Hematopoietic multipotent progenitor cell treated with erythropoietin and hydrocortisone succinate and interleukin-3 and kit ligand, for 17 days (in vitro differentiated cells): Measurements from ENCODE around the gene TFCP2L1.

ENCODE experiments used
- DNase-seq: peaks from one replicate; pipeline ENCODE4 v3.0.0-alpha.2; 2015; ENCODE audit warnings: low spot score

The TFCP2L1 gene

DNA sequence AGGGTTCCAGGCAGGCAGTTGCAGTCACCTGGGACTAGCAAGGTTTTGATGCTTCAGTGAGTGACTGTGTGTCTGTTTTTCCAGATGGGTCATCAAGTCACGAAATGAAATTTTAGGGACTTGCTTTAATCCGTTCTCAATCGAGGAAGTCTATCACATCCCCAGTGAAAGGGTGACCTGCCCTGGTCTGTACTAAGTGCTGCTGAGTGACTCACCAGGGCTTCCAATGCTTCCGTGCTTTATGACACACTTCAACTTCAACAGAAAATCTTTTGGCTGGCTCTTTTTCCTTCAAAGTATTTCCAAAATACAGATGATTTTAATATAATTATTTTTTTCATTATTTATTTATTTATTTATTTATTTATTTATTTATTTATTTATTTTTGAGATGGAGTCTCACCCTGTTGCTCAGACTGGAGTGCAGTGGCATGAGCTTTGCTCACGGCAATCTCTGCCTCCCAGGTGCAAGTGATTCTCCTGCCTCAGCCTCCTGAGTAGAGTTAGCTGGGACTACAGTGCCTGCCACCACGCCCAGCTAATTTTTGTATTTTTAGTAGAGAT, 18.4 kb downstream of the TFCP2L1 start:
- no peak for DNase-seq

DNA sequence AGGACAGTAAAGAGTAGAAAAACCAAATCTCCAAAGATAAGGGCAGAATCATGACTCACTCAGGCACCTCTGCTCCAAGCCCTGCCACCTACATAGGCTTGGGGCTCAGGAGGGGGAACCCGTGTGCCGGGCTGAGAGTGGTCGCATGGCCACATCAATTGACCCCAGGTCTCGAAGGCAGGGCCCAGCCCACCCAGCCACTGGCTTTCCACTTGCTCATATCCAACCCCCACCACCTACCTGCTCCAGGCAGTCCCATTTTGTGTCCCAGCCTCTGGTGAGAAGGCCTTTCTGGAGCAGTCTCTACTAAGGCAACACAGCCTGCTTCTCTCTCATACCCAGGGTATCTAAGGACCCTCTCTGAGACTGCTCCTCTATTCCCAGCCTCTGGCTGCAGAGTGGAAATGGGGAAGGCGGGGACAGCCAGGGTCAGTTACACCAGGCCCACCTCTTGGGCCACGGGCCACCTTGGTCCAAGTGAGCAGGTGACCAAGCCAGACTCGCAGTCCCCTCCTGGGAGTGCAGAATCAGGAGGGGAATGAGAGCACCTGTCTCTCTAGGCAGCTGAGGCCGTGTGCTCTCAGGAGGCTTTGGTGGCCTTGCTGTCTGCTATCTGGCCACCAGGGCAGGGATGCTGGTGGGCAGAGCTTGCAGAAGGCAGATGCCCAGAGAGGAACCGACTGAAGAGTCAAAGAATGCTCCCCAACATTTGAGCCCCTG, 20.8 kb downstream of the TFCP2L1 start:
- DNase-seq = no peak

DNA sequence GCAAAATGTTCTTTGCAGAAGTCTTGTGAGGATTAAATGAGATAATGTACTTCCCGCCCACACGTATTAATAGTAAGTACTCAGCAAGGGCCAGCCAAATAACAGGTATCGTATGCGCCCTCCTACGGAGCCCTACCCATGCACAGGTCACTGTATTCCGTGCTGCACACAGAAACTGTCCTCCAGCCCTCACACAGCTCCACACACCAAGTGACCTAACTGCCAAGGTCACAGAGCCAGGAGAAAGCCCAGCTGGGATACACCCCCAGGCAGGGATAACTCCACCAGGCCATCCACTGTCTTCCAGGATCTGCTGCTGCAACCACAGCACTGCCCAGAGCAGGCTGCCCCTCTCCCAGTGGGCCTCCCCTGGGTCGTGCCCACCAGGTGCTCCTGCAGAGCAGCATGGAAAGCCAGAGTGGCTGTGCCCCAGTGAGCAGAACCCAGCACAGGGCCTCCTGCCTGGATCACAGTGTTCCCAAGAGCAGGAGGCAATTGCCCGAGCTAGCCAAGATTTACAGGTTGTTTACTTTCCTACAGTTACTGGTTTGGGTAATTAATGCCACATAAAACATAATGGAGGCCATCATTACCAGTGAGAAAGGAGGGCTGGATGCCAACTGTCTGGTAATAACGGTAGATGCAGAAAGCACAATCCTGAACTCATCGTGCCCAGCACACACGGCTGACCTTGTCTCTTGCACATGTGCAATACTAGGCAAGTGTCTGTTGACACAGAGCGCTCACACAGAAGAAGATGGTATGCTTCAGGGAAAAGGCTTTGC, 24.4 kb downstream of the TFCP2L1 start:
- DNase-seq = no peak

DNA sequence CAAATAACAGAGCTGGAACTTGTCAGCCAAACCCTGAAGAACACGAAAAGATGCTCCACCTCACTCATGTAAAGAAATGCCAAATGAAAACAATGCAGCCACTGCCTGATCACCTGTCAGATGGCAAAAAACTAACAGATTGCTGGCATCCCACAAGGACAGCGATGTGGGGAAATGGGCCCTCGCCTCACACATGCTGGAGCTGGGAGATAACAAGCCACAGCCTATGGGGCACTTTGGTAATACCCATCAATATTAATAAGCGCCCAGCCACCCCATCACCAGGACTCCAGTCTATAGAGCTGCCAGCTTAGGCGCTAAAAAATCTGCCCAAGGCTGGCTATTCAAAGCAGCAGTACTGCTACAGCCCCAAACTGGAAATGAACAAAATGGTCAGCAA, 27.0 kb downstream of the TFCP2L1 start:
- no peak for DNase-seq

DNA sequence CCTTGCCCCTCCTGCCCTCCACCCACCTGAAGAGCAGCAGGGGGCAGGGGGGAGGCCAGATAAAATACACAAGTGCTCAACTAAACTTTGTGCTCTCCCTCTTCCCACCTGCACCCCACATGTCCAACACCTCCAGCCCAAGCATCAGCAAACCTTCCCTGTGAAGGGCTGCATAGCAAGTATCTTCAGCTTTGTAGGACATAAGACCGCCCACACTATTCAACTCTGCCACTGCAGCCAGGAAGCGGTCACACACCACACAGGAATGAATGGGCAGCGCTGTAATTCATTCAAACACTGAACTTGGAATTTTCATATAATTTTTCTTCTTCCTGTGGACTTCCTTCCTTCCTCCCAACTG, 27.5 kb downstream of the TFCP2L1 start:
- no peak for DNase-seq

DNA sequence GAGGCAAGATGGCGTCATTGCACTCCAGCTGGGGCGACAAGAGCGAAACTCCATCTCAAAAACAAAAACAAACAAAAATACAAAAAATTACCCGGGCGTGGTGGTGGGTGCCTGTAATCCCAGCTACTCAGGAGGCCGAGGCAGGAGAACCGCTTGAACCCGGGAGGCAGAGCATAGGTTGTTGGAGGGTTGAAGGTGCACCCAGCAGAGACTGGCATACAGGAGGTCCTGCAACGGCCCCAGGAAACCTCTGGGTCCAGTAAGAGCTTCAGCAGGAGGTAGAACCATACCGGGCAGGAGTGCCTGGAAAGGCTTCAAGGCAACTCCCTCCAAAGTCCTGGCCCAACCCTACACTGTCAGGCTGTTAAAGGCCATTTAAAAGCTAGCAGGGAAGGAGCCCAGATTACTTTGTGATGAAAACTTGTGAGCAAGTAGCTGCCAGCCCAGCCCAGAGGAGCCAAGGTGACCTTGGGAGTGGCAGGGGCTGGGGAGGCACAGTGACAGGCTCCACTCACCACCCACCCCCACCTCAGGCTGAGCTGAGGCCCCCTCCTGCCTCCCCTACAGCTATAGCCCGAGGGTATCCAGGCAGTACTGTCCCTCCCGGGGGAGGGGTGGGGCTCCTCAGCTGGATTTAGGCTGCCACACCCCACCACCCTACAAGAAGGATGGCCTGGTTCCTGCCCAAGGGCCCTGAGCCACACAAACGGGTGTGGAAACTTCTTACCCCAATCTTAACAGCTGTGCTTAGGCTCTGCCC, 28.1 kb downstream of the TFCP2L1 start:
- no peak for DNase-seq

DNA sequence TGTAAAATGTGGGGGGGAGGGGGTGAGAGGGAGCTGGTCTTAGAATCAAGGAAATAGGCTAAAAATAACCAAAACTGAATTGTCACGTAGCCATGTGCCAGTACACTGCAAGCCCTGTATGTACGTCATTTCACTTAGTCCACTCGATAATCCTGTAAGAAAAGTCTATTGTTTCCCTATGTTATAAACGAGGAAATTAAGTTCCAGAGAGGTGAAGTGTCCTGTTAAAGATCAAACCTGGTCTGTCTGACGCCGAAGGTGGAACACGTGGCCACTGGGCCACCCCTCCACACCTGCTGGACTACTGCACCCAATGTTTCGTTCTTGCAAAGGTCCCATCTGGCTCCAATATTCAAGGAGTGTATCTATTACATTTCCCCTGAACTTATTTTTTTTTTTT, 29.6 kb downstream of the TFCP2L1 start:
- no peak for DNase-seq

DNA sequence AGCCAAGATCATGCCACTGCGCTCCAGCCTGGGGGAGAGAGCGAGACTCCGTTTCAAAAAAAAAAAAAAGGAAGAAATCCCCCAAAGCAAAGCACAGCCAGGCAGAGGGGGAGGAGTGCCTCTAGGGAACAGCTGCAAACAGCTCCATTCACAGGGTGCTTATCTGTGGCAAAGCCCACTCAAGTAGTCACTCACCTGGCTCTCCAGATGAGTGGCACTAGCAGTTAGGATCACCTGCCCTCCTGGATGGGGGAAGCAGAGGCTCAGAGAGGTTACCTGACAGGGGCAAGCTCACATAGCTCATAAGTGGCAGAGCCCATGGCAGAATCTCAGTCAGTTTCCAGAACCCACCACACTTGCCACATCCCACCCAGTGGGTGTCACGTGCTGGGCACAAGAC, 30.3 kb downstream of the TFCP2L1 start:
- DNase-seq = no peak

DNA sequence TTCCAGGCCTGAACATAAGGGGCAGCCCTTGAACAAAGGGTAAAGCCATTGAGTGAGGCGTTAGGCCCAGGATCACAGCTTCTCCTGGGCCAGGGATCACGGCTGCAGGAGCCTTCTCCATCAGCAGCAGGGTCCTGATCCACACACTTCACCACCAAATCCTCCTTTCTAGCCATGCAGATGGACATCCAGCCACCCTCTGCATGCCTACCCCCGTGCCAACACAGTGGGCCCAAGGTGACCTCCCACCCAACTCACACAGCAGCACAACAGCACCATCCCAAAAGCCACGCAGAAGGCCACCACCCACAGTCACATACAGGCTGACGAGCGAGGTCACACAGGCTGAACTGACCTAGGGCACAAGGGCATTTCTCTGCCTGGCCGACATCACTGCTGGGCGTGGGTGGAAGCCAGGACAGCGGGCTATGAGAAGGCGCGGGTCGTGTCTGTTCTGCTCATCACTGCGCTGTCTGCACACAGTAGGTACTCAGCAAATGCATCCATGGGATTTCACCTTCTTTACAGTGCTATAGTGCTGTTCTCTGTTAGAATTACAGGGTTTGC, 31.2 kb downstream of the TFCP2L1 start:
- DNase-seq = no peak

DNA sequence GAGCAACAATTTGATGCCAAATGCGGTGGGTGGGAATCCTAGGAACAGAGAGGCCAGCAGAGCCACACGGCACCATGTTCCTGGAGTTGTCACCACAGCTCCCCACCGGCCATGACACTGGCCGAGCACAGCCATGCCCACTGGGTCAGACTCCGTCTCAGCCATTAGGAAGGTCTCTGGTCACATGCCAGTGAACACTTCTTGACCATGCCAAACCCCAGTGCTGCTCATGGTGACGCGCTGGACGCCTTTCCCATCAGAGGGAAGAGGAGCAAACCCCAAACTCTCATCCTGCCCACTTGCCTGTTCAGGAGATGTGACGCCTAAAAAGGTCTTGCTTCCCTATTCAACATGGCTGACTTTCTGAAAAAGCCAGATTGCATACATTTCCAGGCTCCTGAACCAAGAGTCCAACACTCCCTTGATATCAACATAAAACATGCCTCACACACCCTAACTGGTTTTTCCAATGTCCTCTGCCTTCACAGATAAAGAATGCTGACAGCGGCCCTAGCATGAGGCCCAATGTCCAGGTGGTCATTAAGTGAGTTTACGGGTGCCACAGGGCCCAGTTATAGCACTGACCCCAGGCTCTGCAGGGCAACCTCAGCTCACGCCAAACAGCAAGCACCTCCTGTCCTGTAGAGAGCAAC, 31.9 kb downstream of the TFCP2L1 start:
- no peak for DNase-seq

DNA sequence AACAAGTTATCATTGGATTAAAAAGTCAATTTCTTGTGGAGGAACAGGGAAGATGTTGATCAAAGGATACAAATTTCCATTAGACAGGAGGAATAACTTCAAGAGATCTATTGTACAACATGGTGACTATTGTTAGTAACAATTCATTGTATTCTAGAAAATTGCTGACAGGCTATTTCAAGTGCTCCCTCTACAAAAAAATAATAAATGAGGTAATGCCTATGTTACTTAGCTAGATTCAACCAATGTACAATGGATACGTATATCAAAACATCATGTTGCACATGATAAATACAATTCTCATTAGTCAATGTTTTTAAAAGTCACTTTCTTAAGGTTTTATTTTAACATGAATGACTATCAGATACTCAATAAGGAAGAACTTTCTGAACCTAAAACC, 33.5 kb downstream of the TFCP2L1 start:
- no peak for DNase-seq

DNA sequence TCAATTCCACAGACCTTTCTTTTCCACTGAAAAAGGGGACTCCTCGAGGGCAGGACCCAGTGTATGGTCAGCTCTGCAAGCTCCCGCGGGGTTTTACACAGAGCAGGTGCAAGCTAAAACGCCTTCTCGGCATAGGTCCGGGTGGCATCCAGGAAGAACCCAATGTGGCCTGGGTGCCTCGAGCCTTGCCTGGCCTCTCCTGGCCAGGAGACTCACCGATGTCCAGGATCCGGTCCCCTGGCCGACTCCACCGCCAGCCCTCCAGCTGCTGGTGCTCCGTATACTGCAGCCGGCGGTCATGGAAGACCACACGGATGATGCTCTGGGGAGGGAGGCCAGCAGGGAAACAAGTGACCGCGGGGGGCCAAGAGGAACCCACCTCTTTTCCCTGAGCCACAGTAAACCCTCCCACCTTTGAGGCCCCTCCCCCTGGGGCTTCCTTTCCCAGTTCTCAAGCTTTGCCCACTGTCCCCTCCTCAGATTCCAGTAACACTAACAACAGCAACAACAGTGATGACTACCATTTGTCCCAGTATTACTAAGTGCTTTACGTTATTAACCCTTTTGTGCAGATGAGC, 36.1 kb downstream of the TFCP2L1 start:
- DNase-seq = no peak

DNA sequence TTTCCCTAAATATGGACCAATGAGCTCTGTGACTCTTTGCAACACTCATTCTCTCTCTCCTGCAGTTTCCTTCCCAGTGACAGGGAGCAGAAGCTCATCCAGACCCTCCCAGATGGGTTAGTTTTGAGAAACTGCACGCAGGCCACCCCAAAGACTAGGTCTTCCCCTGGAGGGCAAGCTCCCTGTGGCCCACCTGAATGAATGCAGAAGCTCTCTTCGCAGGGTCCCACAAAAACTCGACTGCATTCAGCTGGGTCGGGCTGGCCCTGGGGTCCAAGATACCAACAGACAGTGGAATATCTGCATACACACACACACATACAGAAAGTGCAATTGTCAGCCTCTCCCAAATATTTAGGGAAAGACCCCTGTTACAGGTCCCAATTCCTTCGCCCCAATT, 37.0 kb downstream of the TFCP2L1 start:
- no peak for DNase-seq

DNA sequence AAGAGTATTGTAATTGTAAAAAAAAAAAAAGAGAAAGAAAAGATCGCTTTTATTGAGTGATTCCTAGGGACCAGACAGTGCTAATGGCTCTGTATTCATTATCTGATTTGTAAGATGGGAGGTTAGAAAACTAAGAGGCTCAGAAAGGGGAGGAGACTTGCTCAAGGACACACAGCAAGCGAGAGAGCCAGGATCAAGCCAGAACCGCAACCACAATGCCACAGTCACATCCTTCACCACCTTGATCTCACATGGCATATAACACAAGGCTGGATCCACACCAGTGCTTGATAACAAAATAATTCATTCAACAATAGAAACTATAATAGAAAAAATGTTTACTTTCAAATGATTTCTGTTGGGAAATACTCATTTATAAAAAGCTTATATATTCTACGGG, 37.5 kb downstream of the TFCP2L1 start:
- DNase-seq = no peak

DNA sequence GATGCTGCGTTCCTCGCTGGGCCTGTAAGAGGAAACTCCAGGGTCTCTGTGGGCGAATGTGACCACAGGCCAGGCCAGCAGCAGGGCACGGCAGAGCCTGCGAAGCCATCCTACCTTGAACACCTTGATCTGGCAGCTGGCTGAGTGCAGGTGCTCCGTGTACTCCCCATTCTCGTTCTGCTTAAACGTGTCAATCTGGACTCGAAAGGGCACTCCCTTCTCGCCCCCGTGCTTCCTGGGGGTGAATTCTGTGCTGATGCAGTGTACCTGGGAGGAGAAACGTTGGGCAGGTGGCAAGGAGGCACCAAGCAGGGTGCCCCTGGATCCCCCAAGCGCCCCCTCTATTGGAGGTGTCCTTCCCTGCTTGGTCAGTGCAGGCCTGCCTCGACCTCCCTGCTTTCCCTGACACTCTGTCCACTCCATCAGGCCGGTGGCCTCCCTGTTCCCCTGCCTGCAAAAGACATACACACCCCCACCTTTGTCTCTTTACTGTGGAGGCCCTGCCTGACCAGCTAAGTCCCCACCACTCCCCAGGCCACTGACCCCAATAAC, 38.2 kb downstream of the TFCP2L1 start:
- no peak for DNase-seq

DNA sequence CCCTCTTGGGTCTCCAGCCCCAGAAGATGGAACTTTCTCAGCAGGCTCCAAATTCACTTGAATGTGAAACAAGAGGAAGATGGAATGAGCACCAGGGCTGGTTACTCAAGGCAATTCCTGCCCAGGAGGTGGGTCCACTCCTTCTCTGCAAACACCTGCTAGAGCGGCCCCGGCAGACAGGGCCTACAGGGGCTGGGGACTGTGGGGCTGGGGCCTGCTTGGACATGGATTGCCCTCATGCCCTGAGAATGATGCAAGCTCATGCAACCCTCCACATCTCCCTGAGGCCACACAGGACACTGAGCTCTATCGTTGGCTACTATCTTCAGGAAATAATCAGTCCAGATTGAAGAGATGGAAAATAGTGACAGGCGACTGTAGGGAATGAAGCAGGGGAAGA, 39.1 kb downstream of the TFCP2L1 start:
- DNase-seq = no peak

DNA sequence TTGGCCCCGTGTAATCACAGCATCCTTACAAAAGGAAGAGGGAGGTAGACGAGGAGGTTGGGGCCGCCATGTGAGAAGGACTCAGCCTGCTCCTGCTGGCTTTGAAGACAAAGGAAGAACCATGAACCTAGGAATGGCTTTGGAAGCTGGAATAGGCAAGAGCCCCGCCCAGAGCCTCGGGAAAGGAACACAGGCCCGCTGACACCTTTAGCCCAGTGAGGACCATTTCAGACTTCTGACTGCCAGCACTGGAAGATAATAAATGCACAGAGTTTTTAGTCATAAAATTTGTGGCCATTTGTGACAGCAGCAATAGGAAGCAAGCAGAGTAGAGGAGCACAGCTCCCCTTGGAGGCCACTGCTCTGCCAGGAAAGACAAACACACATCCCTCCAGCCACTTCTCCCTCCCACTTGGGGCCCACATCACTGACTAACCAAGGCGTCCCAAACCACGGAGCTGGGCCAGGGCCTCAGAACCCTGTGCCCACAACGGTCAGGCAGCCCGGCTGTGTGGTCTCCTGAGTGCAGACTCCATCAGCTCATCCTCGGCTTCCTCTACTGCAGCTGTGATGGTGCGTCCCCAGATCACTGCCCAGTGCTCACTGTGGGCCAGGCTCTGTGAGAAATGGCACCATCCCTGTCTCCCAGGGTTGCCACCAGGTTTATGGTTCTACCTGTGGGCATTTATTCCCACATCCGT, 39.7 kb downstream of the TFCP2L1 start:
- DNase-seq = no peak

DNA sequence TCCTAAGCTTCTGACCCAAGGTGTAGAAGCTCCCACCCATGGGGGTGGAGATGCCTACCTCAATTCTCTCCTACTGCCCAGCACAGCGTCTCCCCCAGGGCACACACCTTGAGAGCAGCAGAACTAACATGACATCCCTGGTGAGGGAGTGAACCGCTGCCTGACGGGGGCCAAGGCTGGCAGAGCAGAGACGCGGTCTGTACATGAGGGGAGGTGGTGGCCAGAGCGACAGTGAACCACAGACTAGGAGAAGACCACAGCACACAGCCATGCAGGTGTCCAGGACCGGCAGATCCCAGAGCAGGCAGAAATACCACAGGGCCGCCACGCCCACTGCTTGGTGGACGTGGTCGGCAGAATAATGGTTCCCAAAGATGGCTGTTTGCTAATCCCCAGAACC, 40.4 kb downstream of the TFCP2L1 start:
- DNase-seq = no peak

DNA sequence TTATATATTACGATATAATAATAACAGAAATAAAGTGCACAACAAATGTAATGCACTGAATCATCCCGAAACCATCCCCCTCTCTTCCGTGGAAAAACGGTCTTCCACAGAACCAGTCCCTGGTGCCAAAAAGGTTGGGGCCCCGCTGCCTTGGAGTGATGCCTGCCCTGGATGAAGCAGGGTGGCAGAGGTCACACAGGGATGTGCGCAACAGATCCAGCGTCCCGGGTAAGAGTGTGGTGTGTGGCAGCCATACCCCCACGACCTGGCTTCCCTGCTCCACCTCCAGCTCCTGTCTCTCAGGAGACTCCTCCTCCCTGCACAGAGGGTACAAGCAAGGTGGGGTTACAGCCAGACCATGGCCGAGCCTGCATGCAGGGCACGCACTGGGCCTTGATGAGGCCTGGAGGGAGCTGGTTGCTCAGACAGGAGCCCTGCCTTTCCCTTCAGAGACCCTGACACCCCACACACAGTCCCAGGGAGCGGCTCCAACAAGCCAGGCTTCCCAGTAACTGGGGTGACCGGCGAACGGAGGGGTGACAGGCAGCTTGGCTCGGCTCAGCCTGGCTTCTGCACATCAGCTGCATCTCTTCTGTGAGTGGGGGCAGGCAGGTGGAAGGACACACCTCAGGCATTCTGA, 41.1 kb downstream of the TFCP2L1 start:
- no peak for DNase-seq

DNA sequence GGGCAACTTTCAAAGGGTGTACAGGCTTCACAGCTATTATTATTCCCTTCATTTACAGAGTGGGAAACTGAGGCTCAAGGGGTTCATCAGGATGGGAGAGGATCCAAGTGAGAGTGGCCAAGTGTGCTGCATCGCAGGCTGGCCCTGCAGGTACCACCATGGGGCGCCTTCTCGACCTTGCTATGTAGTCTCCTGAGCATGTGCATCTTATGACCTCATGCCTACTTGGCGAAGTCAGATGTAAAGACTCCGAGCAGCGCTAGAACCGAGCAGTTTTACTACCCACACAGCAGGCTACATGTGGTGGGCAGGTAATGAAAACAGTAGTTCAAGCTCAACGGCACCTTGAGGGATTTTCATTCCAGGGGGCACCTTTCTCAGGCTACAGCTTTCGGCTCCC, 42.0 kb downstream of the TFCP2L1 start:
- DNase-seq = no peak
